Measurements from ENCODE around the gene NR2F1. TPM values are rescaled to one million over a fixed set of nuclear protein-coding genes. Genes with fewer than 3 reads are reported as not detected.
"Not testable (repeated sequence)": the region's sequence is repeated elsewhere in the genome, so short reads cannot be mapped to it uniquely, and the experiment has no call there.

Gene NR2F1
- total RNA-seq = 10 to 100 TPM; 16.9 to 33.0 TPM

GRCh38 chr5:93582677-93583438 lies at the start of gene NR2F1:
TSS of gene NR2F1 (plus strand) at chr5:93583222. CDS start at chr5:93585024, 1,802 bp downstream.
- no peaks in the 10 kb centered on the region for H3K9me3 ChIP-seq
- peak in 2 of 3 donors; percentile 47 to 52 for TF ChIP-seq POLR2A (IDR thresholded peaks at IDR 0.05)
- TF ChIP-seq, protein P1, sequence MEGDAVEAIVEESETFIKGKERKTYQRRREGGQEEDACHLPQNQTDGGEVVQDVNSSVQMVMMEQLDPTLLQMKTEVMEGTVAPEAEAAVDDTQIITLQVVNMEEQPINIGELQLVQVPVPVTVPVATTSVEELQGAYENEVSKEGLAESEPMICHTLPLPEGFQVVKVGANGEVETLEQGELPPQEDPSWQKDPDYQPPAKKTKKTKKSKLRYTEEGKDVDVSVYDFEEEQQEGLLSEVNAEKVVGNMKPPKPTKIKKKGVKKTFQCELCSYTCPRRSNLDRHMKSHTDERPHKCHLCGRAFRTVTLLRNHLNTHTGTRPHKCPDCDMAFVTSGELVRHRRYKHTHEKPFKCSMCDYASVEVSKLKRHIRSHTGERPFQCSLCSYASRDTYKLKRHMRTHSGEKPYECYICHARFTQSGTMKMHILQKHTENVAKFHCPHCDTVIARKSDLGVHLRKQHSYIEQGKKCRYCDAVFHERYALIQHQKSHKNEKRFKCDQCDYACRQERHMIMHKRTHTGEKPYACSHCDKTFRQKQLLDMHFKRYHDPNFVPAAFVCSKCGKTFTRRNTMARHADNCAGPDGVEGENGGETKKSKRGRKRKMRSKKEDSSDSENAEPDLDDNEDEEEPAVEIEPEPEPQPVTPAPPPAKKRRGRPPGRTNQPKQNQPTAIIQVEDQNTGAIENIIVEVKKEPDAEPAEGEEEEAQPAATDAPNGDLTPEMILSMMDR (IDR thresholded peaks at IDR 0.05) = peak in 5 of 7 experiments; percentile 31 to 81 (median 44)
- peaks cover 45% of the 10 kb centered on the region for H3K4me1 ChIP-seq
- intact Hi-C loops (cut with DNase I) = no loop called here
- ATAC-seq = peak; percentile 59
- H3K27ac ChIP-seq = peak within 1 kb of the TSS in 3 of 4 donors; percentile 50 to 66 (median 63)
- peak within 1 kb of the TSS; percentile 14 to 19 for H3K4me3 ChIP-seq
- peaks cover 0 to 10% of the 10 kb centered on the region in 2 donors for H3K27me3 ChIP-seq
- 1 to 2% methylated on average over 21 of the region's 21 CpGs for WGBS, 2 donors
- peak; percentile 67 to 90 (median 72) for DNase-seq
- H3K36me3 ChIP-seq (replicated peaks in 1 of 2; ENCODE audit: insufficient read depth in 1 of 2, low read depth in 2 of 2) = no peaks in the 10 kb centered on the region

DNA sequence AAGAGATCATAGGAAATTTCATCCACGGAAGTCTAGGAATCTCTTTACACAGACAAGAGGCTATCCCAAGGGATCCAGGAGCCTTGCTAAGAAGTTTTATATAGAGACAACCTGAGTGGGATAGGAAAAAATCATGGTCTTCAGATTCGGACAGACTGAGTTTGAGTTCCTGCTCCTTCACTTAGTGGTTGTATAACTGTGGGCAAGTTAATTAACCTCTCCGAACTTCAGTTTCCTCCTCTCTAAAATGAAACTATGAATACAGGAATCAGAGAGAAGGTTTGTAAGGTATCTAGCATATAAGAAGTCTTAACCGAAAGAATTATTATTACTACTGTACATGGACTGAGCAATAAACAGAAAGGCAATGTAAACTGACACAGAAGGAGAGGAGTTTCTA lies 37.1 kb upstream of the NR2F1 start:
- intact Hi-C loops (cut with DNase I) = no loop called here

DNA sequence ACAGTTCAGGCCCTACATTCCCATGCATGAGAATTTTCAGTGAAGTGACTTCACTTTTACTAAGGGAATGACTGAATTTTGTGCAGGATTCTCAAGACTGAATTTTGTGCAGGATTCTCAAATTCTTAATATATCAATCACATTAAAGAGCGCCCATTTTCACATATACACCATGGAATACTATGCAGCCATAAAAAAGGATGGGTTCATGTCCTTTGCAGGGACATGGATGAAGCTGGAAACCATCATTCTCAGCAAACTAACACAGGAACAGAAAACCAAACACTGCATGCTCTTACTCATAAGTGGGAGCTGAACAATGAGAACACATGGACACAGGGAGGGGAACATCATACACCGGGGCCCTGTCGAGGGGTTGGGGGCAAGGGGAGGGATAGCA lies 33.4 kb upstream of the NR2F1 start:
- intact Hi-C loops (cut with DNase I); H3K36me3 ChIP-seq (replicated peaks in 1 of 2; ENCODE audit: insufficient read depth in 1 of 2, low read depth in 2 of 2); H3K4me3 ChIP-seq; H3K27me3 ChIP-seq; H3K9me3 ChIP-seq; H3K4me1 ChIP-seq; ATAC-seq; DNase-seq; H3K27ac ChIP-seq: not testable (repeated sequence)
- WGBS, 2 donors = 90 to 91% methylated on average over 3 of the region's 3 CpGs

More for the DNA sequence above, 37.1 kb upstream of the NR2F1 start:
- Histone ChIP-seq H3K4me3 (no peak overlapping the region), H3K36me3 (replicated peaks in 1 of 2; ENCODE audit: insufficient read depth in 1 of 2, low read depth in 2 of 2) (no peaks in the 10 kb centered on the region), H3K4me1 (no peaks in the 10 kb centered on the region), H3K9me3 (no peaks in the 10 kb centered on the region), H3K27me3 (no peaks in the 10 kb centered on the region), H3K27ac (no peak overlapping the region)
- ATAC-seq (no peak), DNase-seq (no peak)
- WGBS, 2 donors = 60 to 66% methylated on average over 4 of the region's 4 CpGs
- no peak for TF ChIP-seq POLR2A (IDR thresholded peaks at IDR 0.05)
- TF ChIP-seq, protein P1 (IDR thresholded peaks at IDR 0.05) = no peak

DNA sequence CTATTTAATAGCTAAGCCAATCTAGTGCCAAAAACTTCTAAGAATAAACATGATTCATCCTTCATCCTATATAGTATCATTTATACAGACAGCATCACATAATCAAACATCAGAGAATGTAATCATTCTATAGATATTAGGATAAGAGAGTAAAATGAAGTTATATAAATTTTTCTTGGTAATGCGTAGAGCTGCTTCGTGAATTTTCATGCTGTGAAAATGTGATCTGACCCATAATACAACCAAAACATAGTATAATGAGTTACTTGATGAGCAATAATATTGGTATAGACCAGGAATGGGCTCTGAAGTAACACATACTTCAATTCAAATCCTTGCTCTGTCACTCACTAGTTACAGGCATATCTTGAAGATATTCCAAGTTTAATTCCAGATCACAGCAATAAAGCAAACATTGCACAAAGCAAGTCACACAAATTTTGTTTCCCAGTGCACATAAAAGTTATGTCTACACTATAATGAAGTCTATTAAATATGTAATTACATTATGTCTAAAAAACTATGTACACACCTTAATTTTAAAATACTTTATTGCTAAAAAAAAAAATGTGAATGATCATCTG lies 25.9 kb upstream of the NR2F1 start:
- TF ChIP-seq, protein P1 (IDR thresholded peaks at IDR 0.05) = no peak
- TF ChIP-seq POLR2A (IDR thresholded peaks at IDR 0.05) = no peak
- Histone ChIP-seq H3K9me3 (no peaks in the 10 kb centered on the region), H3K4me3 (no peak overlapping the region), H3K27me3 (no peaks in the 10 kb centered on the region), H3K36me3 (replicated peaks in 1 of 2; ENCODE audit: insufficient read depth in 1 of 2, low read depth in 2 of 2) (no peaks in the 10 kb centered on the region), H3K4me1 (no peaks in the 10 kb centered on the region), H3K27ac (no peak overlapping the region)
- intact Hi-C loops (cut with DNase I) = no loop called here
- WGBS, 2 donors = 85 to 93% methylated on average over 2 of the region's 2 CpGs
- DNase-seq (no peak), ATAC-seq (no peak)

- no peak for ATAC-seq
- Histone ChIP-seq H3K27ac (no peak overlapping the region), H3K9me3 (no peaks in the 10 kb centered on the region), H3K4me1 (peaks cover 7% of the 10 kb centered on the region), H3K27me3 (peaks cover 0 to 4% of the 10 kb centered on the region in 2 donors), H3K36me3 (replicated peaks in 1 of 2; ENCODE audit: insufficient read depth in 1 of 2, low read depth in 2 of 2) (no peaks in the 10 kb centered on the region), H3K4me3 (no peak overlapping the region)
- no peak for TF ChIP-seq POLR2A (IDR thresholded peaks at IDR 0.05)
- intact Hi-C loops (cut with DNase I) = no loop called here
- DNase-seq = no peak
These were observed 16.9 kb upstream of the NR2F1 start for GRCh38 chr5:93566091-93566490.
